ENCODE measurements around the gene LINGO1.

Gene LINGO1

GRCh38 chr15:77632534-77633133 is at the start of gene LINGO1:
LINGO1 (minus strand) TSS chr15:77632912; CDS start chr15:77632315, 597 bp downstream.
- DNase-seq: no peak

- DNase-seq: no peak
Observed at GRCh38 chr15:77681362-77681761, 48.6 kb upstream of the LINGO1 start.

- DNase-seq: no peak
Observed at GRCh38 chr15:77676569-77677375, 44.1 kb upstream of the LINGO1 start.

GRCh38 chr15:77675806-77676415 is 43.2 kb upstream of the LINGO1 start:
- DNase-seq: no peak

- DNase-seq: no peak
Observed at GRCh38 chr15:77674327-77674726, 41.6 kb upstream of the LINGO1 start.

- DNase-seq: no peak
Observed at GRCh38 chr15:77673866-77674265, 41.2 kb upstream of the LINGO1 start.

- DNase-seq: no peak
Observed at GRCh38 chr15:77672135-77672534, 39.4 kb upstream of the LINGO1 start.

- DNase-seq: no peak
Observed at GRCh38 chr15:77671362-77672056, 38.8 kb upstream of the LINGO1 start.

GRCh38 chr15:77670558-77671361 is 38.0 kb upstream of the LINGO1 start:
- no peak for DNase-seq

- no peak for DNase-seq
Observed at GRCh38 chr15:77669896-77670295, 37.2 kb upstream of the LINGO1 start.

GRCh38 chr15:77667338-77668234 is 34.9 kb upstream of the LINGO1 start:
- DNase-seq: no peak

- DNase-seq: no peak
Observed at GRCh38 chr15:77666296-77666660, 33.6 kb upstream of the LINGO1 start.

GRCh38 chr15:77665530-77666295 is 33.0 kb upstream of the LINGO1 start:
- DNase-seq: no peak

- no peak for DNase-seq
Observed at GRCh38 chr15:77664428-77664827, 31.7 kb upstream of the LINGO1 start.

GRCh38 chr15:77663256-77663655 is 30.5 kb upstream of the LINGO1 start:
- no peak for DNase-seq

GRCh38 chr15:77659350-77660321 is 26.9 kb upstream of the LINGO1 start:
- DNase-seq: no peak

- no peak for DNase-seq
Observed at GRCh38 chr15:77658304-77658703, 25.6 kb upstream of the LINGO1 start.

- DNase-seq: no peak
Observed at GRCh38 chr15:77657634-77658238, 25.0 kb upstream of the LINGO1 start.

- DNase-seq: no peak
Observed at GRCh38 chr15:77656294-77656693, 23.6 kb upstream of the LINGO1 start.

All from CD4-positive, alpha-beta T cell treated with Interleukin-4 for 1 hour (primary cell).